ENCODE results near the gene PFAS.

PFAS gene

GRCh38 chr17:8273884-8274444 lies 24.9 kb downstream of the PFAS start:
- peak; percentile 46 for FAIRE-seq

DNA sequence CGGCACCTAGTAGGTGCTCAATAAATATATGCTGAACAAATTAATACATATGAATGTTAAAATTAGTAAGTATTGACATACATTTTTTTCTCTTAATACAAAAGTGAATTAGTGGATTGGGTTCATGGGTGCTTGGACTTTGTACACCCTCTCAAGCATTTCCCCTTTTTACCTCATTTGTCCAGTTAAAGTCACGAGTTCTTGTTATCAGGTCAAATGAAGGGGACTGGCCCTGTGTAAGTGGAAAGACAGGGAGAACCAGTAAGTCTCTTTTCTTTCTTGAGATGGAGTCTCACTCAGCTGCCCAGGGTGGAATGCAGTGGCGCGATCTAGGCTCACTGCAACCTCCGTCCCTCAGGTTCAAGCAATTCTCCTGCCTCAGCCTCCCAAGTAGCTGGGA lies 25.7 kb downstream of the PFAS start:
- FAIRE-seq, result no peak

DNA sequence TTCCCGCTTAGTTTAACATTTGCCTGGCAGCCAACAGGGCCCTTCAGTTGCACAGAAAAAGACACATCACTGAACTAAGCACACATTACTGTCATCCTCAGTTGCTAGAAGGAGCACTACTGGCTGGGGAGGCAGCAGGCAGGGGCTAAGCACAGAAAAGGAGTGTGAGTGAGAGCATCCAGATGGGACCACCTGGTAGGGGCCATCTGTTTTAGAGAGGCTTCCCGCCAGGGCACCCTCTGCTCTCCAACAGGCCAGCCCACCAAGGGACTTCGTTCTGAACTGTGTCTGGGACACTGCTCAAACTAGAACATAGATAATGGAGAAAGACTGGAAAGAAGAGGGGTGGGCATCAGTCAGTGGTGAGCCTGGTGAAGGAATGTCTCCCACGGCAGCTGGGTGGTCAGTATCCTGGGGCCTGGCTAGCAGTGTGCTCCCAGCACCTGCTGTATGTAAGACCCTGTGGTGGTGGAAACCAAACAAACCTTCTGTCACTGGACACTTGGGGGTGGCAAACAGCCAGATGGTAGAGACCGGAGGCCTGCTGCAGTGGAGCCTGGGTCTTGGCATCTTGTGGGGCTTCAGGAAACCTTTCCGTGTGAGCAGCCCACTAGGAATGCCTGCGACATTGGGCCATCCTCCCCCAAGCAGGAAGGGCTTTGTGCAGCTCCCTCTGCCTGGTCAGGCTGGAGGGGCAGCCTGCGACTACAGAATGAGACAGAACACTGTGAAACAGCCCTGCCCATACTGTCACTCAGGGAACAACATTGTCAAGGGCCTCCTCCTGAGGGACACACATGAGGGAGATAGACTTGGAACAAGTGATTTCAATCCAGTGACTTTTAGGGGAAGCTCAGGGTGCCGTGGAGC lies 26.6 kb downstream of the PFAS start:
- no peak for FAIRE-seq

GRCh38 chr17:8277317-8277716 lies 28.2 kb downstream of the PFAS start:
- no peak for FAIRE-seq

GRCh38 chr17:8282345-8282744 lies 33.3 kb downstream of the PFAS start:
- no peak for FAIRE-seq

GRCh38 chr17:8283356-8283755 lies 34.3 kb downstream of the PFAS start:
- FAIRE-seq, result no peak

DNA sequence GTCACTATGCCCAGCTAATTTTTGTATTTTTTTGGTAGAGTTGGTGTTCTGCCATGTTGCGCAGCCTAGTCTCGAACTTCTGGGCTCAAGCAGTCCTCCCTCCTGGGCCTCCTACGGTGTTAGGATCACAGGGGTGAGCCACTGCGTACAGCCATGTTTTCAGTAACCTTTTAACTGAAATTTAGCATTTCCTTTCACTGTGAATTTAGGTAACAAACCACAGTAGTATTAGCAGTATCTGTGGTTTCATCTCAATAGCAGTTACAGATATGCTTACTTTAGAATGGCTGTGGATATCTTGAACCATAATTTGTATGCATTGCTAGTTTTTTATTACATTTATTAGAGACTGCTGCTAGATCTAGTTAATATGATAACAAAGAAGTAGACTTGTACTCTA lies 35.0 kb downstream of the PFAS start:
- no peak for FAIRE-seq

- no peak for FAIRE-seq
These were observed 36.4 kb downstream of the PFAS start for GRCh38 chr17:8285270-8286181.

GRCh38 chr17:8287651-8288335 lies 38.7 kb downstream of the PFAS start:
- FAIRE-seq, result no peak

GRCh38 chr17:8288336-8289102 lies 39.4 kb downstream of the PFAS start, which contains the start of gene RANGRF:
Gene RANGRF, plus strand, starts transcription at chr17:8288670. Its CDS starts 119 bp downstream, at chr17:8288789.
- peak; percentile 43 for FAIRE-seq

- FAIRE-seq, result no peak
These were observed 40.0 kb downstream of the PFAS start for GRCh38 chr17:8289103-8289397.

- FAIRE-seq, result no peak
These were observed 41.0 kb downstream of the PFAS start for GRCh38 chr17:8290043-8290442.

DNA sequence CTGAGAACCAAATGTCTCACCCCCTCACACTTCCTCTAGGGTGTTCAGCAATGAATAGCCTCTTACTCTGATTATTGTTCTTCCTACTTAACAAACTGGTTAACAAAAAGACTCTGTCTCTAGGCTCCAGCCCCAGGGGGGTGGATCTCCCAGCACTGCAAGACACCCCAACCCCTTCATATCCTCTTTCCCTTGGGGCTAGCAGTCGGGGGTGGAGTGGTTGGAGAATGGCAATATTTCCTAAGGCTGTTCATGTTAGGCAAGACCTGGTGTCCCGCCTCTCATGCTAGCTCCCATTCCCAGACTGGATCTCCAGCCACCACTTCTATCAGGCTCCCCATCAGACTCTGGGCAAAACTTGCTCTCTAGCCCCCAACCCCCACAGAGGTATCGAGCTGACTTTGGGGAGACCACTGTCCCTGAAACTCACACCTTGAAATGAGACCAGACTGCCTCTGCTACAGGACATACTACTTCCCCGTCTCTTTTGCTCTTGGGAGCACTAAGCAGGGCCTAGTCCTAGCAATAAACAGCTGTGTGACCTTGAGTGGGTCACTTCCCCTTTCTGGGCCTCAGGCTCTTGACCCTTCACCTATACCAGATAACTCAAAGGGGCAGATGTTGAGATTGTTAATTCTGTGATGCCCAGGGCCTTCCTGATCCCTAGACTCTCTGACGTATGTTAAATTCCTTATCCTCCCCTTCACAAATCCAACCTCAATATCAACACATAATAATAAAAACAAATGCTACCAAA lies 43.7 kb downstream of the PFAS start:
- FAIRE-seq, result no peak

GRCh38 chr17:8294361-8294760 lies 45.3 kb downstream of the PFAS start:
- FAIRE-seq, result no peak

DNA sequence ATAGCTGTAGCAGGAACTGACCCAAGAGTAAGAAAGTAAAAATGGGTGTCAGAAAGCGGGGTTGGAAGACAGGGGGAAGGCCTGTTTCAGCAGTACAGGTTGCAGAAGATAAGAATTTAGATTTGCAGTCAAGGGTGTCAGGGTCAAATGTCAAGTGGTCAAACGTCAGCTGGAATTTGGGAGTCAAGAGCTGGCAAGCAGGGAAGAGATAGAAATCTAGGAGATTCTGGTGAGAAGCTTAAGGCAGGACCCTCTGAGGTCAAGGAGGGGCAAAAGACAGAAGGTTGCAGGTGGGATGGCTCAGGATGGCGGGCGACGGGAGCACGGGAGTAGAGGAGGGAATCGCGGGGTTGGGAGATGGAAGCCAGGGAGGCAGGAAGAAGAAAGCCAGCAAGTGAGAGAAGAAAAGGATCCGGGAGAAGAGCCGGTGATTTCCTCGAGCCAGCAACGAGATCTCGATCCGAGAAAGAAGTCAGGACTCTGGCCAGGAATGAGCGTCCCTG lies 45.8 kb downstream of the PFAS start:
- FAIRE-seq, result no peak

DNA sequence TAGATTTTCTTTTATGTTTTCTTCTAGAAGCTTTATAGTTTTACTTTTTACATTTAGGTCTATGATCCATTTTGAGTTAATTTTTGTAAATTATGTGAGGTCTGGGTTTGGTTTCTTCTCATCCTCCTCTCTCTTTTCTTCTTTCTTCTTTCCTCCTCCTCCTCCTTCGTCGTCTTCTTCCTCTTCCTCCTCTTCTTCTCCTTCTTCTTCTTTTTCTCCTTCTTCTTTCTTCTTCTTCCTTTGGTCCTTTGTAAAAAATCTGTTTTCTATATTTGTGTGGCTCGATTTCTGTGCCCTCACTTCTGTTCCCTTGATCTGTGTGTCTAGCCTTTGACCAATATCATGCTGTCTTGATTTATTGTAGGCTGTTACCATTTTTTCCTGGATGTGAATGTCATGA lies 51.1 kb downstream of the PFAS start:
- no peak for FAIRE-seq

- no peak for FAIRE-seq
These were observed 51.6 kb downstream of the PFAS start for GRCh38 chr17:8300627-8301242.

DNA sequence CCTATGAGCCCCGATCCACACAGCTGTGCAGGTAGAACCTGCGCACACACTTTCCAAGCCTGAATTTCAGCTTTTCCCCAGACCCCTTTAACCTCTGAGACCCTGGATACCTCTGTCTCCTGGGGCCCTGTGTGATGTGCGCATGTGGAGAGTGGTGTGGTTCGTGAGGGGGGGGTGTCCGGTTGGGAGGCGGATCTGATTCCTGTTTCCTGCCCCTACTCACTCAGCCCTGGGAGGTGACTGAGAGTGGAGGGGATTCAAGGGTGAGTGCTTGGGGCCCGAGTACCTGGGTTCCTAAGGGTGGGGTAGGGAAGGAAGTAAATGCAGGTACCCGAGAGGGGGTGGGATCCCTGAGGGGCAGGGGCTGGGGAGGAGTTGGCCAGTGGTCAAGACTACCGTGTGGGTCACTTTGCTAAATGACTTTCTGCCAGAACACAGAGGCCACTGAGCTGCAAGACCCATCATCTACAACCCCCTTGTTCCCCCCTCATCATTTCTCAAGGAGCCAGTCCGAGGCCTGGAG lies 61.6 kb downstream of the PFAS start:
- no peak for FAIRE-seq

- no peak for FAIRE-seq
These were observed 62.2 kb downstream of the PFAS start for GRCh38 chr17:8311131-8311790.

DNA sequence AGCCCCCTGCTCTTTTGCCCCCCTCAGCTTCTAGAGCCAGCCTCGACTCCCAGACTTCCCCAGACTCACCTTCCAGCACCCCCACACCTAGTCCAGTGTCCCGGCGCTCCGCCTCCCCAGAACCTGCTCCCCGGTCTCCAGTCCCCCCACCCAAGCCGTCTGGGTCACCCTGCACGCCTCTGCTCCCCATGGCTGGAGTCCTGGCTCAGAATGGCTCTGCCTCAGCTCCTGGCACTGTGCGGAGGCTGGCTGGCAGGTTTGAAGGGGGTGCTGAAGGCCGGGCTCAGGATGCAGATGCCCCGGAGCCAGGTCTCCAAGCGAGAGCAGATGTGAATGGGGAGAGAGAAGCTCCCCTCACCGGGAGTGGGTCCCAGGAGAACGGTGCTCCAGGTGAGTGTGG lies 63.2 kb downstream of the PFAS start:
- FAIRE-seq, result no peak

Data from endometrium (tissue), 2 donors.